Measurements from ENCODE around the gene NDUFV2. TPM values are rescaled to one million over a fixed set of nuclear protein-coding genes. Genes with fewer than 3 reads are reported as not detected.

The NDUFV2 gene
- total and polyA plus RNA-seq, 2 of the 8 experiments (the other 6 are each of a cell fraction or from before 2014, with no cell fraction given), result 90.8 to 191 TPM

- no peak overlapping the region for H3K56ac ChIP-seq (replicated peaks; ENCODE audit: insufficient read length, low read depth, low read length)
- H3K23me2 ChIP-seq (ENCODE audit: low read depth, low read length), result no peaks in the 10 kb centered on the region; the same call in 1 of the 2 replicates
- no peaks in the 10 kb centered on the region for H3K36me3 ChIP-seq (ENCODE audit: control insufficient read depth in 2 of 4, insufficient read depth in 4 of 4, low read length in 3 of 4)
- H3K4ac ChIP-seq (replicated peaks; ENCODE audit: insufficient read length, low read depth, low read length), result no peak overlapping the region
- WGBS, 2 experiments (ENCODE audit: extremely low coverage in 1 of 2, insufficient coverage in 1 of 2, insufficient read length in 1 of 2, insufficient replicate concordance in 2 of 2, low coverage in 1 of 2, low lambda C conversion rate in 2 of 2, missing lambda C conversion rate in 1 of 2), result 92% methylated on average over 2 of the region's 2 CpGs; no CpG with 5 or more reads in 1 of the 2 experiments
- H3K79me2 ChIP-seq (ENCODE audit: control insufficient read depth in 1 of 2, insufficient read depth in 2 of 2, low read length in 2 of 2), result no peaks in the 10 kb centered on the region
- H2AK5ac ChIP-seq (ENCODE audit: low read depth, low read length), result no peak overlapping the region
- H4K8ac ChIP-seq (ENCODE audit: extremely low read depth, insufficient read depth, low read length), result no peak overlapping the region
- H3K4me2 ChIP-seq (ENCODE audit: insufficient read depth in 1 of 2, low read depth in 2 of 2, low read length in 2 of 2), result no peak overlapping the region
- no peak overlapping the region for H3K9ac ChIP-seq (replicated peaks in 1 of 4; ENCODE audit: extremely low read depth in 1 of 4, low read depth in 3 of 4, low read length in 3 of 4)
- H2BK20ac ChIP-seq (ENCODE audit: low read length), result no peak overlapping the region
- H3K4me3 ChIP-seq (ENCODE audit: extremely low read depth in 1 of 4, insufficient read depth in 2 of 4, low read depth in 3 of 4, low read length in 4 of 4), result no peak overlapping the region
- H4K5ac ChIP-seq (ENCODE audit: insufficient read length, low read depth, low read length), result no peak overlapping the region
- H3K4me1 ChIP-seq (replicated peaks in 1 of 4; ENCODE audit: control insufficient read depth in 3 of 4, insufficient read depth in 4 of 4, low read length in 3 of 4), result no peaks in the 10 kb centered on the region
- POLR2A ChIA-PET (ENCODE audit: partially characterized antibody), result no interaction called here
- no peak overlapping the region for H2BK120ac ChIP-seq (replicated peaks; ENCODE audit: low read depth, low read length)
- CTCF ChIA-PET (ENCODE audit: partially characterized antibody), result no interaction called here
- H3K27me3 ChIP-seq (replicated peaks in 1 of 4; ENCODE audit: control insufficient read depth in 3 of 4, extremely low read depth in 1 of 4, insufficient read depth in 3 of 4, low read length in 3 of 4), result no peaks in the 10 kb centered on the region
- no peak overlapping the region for H2BK12ac ChIP-seq (ENCODE audit: low read depth, low read length)
- no peaks in the 10 kb centered on the region for H3K79me1 ChIP-seq (ENCODE audit: low read depth, low read length)
- H2BK5ac ChIP-seq (ENCODE audit: low read depth, low read length), result no peak overlapping the region
- H3K27ac ChIP-seq (ENCODE audit: low read depth, low read length), result no peak overlapping the region
- H3K18ac ChIP-seq (ENCODE audit: extremely low read depth, low read length), result no peak overlapping the region
- FAIRE-seq (no peak), DNase-seq (ENCODE audit: low read depth in 1 of 2, low spot score in 2 of 2) (no peak)
- no peaks in the 10 kb centered on the region for H3K9me3 ChIP-seq (ENCODE audit: insufficient read depth in 2 of 2, low read depth in 1 of 2, low read length in 1 of 2)
- TF ChIP-seq ZNF274 (IDR thresholded peaks at IDR 0.05; ENCODE audit: borderline replicate concordance, extremely low read depth, low read length) (no peak), RFX5 (IDR thresholded peaks at IDR 0.05; ENCODE audit: borderline replicate concordance, low read depth, low read length) (no peak), SUZ12 (IDR thresholded peaks at IDR 0.05; ENCODE audit: low read length) (no peak), SAP30 (IDR thresholded peaks at IDR 0.05; ENCODE audit: insufficient read depth, insufficient replicate concordance, low read length) (no peak), CHD1 (IDR thresholded peaks at IDR 0.05; ENCODE audit: low read depth, low read length) (no peak), TCF12 (IDR thresholded peaks at IDR 0.05; ENCODE audit: low read depth, low read length) (no peak), HDAC6 (IDR thresholded peaks at IDR 0.05; ENCODE audit: low read depth, low read length) (no peak), MAFK (IDR thresholded peaks at IDR 0.05; ENCODE audit: low read depth, low read length) (no peak), TAF7 (optimal IDR thresholded peaks at IDR 0.05; ENCODE audit: borderline replicate concordance, low read depth, low read length) (no peak), SP2 (IDR thresholded peaks at IDR 0.05; ENCODE audit: low read length) (no peak), GABPA (IDR thresholded peaks at IDR 0.05; ENCODE audit: borderline replicate concordance, insufficient read depth, low read length) (no peak), CTCF (IDR thresholded peaks at IDR 0.05; ENCODE audit: control extremely low read depth in 1 of 3, insufficient read depth in 1 of 3, low read depth in 1 of 3, low read length in 3 of 3) (no peak), SRF (IDR thresholded peaks at IDR 0.05; ENCODE audit: low read depth, low read length) (no peak)
- no peak overlapping the region for H3K23ac ChIP-seq (ENCODE audit: insufficient read length)
- H4K91ac ChIP-seq (replicated peaks; ENCODE audit: insufficient read length, low read length), result no peak overlapping the region
- H2BK15ac ChIP-seq (ENCODE audit: low read length), result no peak overlapping the region
- no peak overlapping the region for H2AFZ ChIP-seq (ENCODE audit: low read length)
- no peak overlapping the region for H3K14ac ChIP-seq (ENCODE audit: insufficient read length)
- H4K20me1 ChIP-seq (replicated peaks in 1 of 2; ENCODE audit: control insufficient read depth in 1 of 2, insufficient read depth in 2 of 2, low read length in 2 of 2), result no peaks in the 10 kb centered on the region
Observed at GRCh38 chr18:9062418-9062751, 40.1 kb upstream of the NDUFV2 start.
